Measurements from ENCODE around the gene TACC3.

DNA sequence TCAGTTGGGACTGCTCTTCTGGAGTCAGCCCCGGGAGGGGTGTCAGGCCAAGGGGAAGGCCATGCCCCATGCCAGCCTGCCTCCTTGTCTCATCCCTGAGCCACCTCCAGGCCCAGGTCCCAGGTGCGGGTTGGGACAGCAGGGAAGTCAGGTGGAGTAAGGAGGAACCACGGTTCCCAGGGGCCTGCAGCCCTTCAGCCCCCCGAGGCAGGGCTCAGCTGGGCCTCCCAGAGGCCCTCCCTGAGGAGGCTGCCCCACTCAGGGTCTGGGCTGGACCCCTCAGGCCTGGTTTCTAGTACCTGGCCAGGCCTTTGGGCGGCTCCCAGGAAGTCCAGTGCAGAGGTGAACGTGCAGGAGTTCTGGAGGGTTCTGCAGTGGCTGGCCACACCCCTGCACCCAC lies 48.4 kb downstream of the TACC3 start:
- TF ChIP-seq EZH2 (IDR thresholded peaks at IDR 0.05; ENCODE audit: insufficient read depth, poor library complexity, severe bottlenecking): no peak
- TF ChIP-seq EZH2phosphoT487 (IDR thresholded peaks at IDR 0.05; ENCODE audit: insufficient read depth, low read depth): no peak

All from GM23248 (cell line).